Esophagus mucosa (tissue), 1 donor: Measurements from ENCODE around the gene CLEC1A. TPM values are rescaled to one million over a fixed set of nuclear protein-coding genes. Genes with fewer than 3 reads are reported as not detected.
A peak's percentile ranks its signal among the peaks of the same experiment; 100 is the strongest.

ENCODE experiments used
- ATAC-seq: fragments of 200-7000 bp; cut with Tn5 transposase; one replicate; pipeline ENCODE4 v1.9.1; 2020
- total RNA-seq: library from RNA; stranded (reverse); gene quantifications from one replicate; pipeline ENCODE4 v1.2.4, GENCODE V29; 2023
- donor health status: DM: yes; HTN: yes; CAD: no.

Gene CLEC1A
- total RNA-seq, 1 donor from 2014 or later: 0.68 TPM

GRCh38 chr12:10101042-10101579 lies 2.3 kb upstream of the CLEC1A start:
- ATAC-seq: peak; percentile 62

- ATAC-seq: no peak
Measured at GRCh38 chr12:10097521-10097920, 1.3 kb downstream of the CLEC1A start.

- no peak for ATAC-seq
Measured at GRCh38 chr12:10095971-10096370, 2.8 kb downstream of the CLEC1A start.

- ATAC-seq: no peak
Measured at GRCh38 chr12:10094646-10095395, 4.0 kb downstream of the CLEC1A start.

- ATAC-seq: no peak
Measured at GRCh38 chr12:10088955-10089900, 9.6 kb downstream of the CLEC1A start.

- ATAC-seq: no peak
Measured at GRCh38 chr12:10088031-10088430, 10.8 kb downstream of the CLEC1A start.

GRCh38 chr12:10086387-10086786 lies 12.4 kb downstream of the CLEC1A start:
- no peak for ATAC-seq

- ATAC-seq: no peak
Measured at GRCh38 chr12:10084733-10085132, 14.1 kb downstream of the CLEC1A start.

GRCh38 chr12:10082117-10082874 lies 16.5 kb downstream of the CLEC1A start:
- no peak for ATAC-seq

- no peak for ATAC-seq
Measured at GRCh38 chr12:10075451-10075850, 23.3 kb downstream of the CLEC1A start.

- ATAC-seq: peak; percentile 25
Measured at GRCh38 chr12:10073261-10073660, 25.5 kb downstream of the CLEC1A start.

- no peak for ATAC-seq
Measured at GRCh38 chr12:10072131-10072530, 26.7 kb downstream of the CLEC1A start.

GRCh38 chr12:10070380-10070779 lies 28.4 kb downstream of the CLEC1A start:
- no peak for ATAC-seq

- ATAC-seq: no peak
Measured at GRCh38 chr12:10069976-10070375, 28.8 kb downstream of the CLEC1A start.

- no peak for ATAC-seq
Measured at GRCh38 chr12:10069099-10069498, 29.7 kb downstream of the CLEC1A start.

GRCh38 chr12:10068644-10069043 lies 30.1 kb downstream of the CLEC1A start:
- peak; percentile 11 for ATAC-seq

- ATAC-seq: no peak
Measured at GRCh38 chr12:10067942-10068341, 30.8 kb downstream of the CLEC1A start.

GRCh38 chr12:10067264-10067663 lies 31.5 kb downstream of the CLEC1A start:
- ATAC-seq: no peak

GRCh38 chr12:10065241-10065640 lies 33.5 kb downstream of the CLEC1A start:
- no peak for ATAC-seq

GRCh38 chr12:10058387-10058786 lies 40.4 kb downstream of the CLEC1A start:
- no peak for ATAC-seq

GRCh38 chr12:10052193-10052913 lies 46.4 kb downstream of the CLEC1A start:
- ATAC-seq: no peak

- no peak for ATAC-seq
Measured at GRCh38 chr12:10048526-10048925, 50.3 kb downstream of the CLEC1A start.
